Testis (tissue), 3 donors: ENCODE measurements around the gene GRK3. TPM values are rescaled to one million over a fixed set of nuclear protein-coding genes. Genes with fewer than 3 reads are reported as not detected.

Experiments used
- DNase-seq: peaks from one replicate; pipeline ENCODE4 v3.0.0-alpha.2; 2019
- H3K27ac ChIP-seq, 2 donors: fragments of 200-600 bp; sonication (generic); one replicate each; pipeline ENCODE4 v1.5.1; 2019
- H3K27me3 ChIP-seq: fragments of 200-600 bp; sonication (generic); one replicate; pipeline ENCODE4 v1.5.1; 2019
- H3K36me3 ChIP-seq: fragments of 200-600 bp; sonication (generic); one replicate; pipeline ENCODE4 v1.5.1; 2017; ENCODE audit warnings: low read depth; ENCODE audit errors: missing control alignments
- H3K4me1 ChIP-seq: fragments of 200-600 bp; sonication (generic); one replicate; pipeline ENCODE4 v1.5.1; 2019
- H3K4me3 ChIP-seq, 2 donors: fragments of 200-600 bp; sonication (generic); one replicate each; pipeline ENCODE4 v1.5.1; 2017 to 2019
- H3K9me3 ChIP-seq: fragments of 200-600 bp; sonication (generic); one replicate; pipeline ENCODE4 v1.5.1; 2017
- POLR2A ChIP-seq: fragments of 450-650 bp; IDR thresholded peaks from one replicate; pipeline ENCODE4 v1.6.1; 2017; ENCODE audit warnings: antibody characterized with exemption, mild to moderate bottlenecking, moderate library complexity
- WGBS, 2 donors: methylation state at CpG; one replicate each; pipeline ENCODE4 v1.1.5; 2018; 5-methylcytosine and 5-hydroxymethylcytosine counted together
- intact Hi-C: fragments of 100-400 bp; cut with DNase I; formaldehyde crosslinking; loops from one replicate; pipeline ENCODE4 v1.15.1; 2023; ENCODE audit warnings: low total_unique reads
- polyA plus RNA-seq: library from polyadenylated mRNA; stranded (reverse); fragments of 350-450 nt; fragmentation: Illumina TruSeq; extraction: RNeasy Lipid Tissue Mini Kit (QIAGEN cat#74804); gene quantifications from one replicate; pipeline ENCODE4 v1.2.3, GENCODE V29; 2014; ENCODE audit warnings: low read depth, low replicate concordance; ENCODE audit not compliant: insufficient read depth
- total RNA-seq, 2 donors: library from RNA; depleted of rRNA; stranded (reverse); fragments of >200 nt; gene quantifications; one replicate each; pipeline ENCODE4 v1.2.3, GENCODE V29; 2016
- TF ChIP-seq, protein P1 (sequence below), 3 experiments: fragments of 450-650 bp in 2 of 3; fragments of 200-600 bp in 1 of 3; sonication (generic) in 1 of 3; IDR thresholded peaks; one replicate each; pipeline ENCODE4 v1.5.1; 2016 to 2019; ENCODE audit warnings: antibody characterized with exemption in 3 of 3, mild to moderate bottlenecking in 2 of 3, moderate library complexity in 1 of 3

Gene GRK3
- total and polyA plus RNA-seq, 3 donors from 2014 or later: 10.9 to 46.0 (median 12.8) TPM

- Histone ChIP-seq H3K9me3 (no peaks in the 10 kb centered on the region), H3K4me1 (no peaks in the 10 kb centered on the region), H3K27me3 (no peaks in the 10 kb centered on the region), H3K4me3 (no peak overlapping the region), H3K36me3 (no peaks in the 10 kb centered on the region), H3K27ac (no peak overlapping the region)
- TF ChIP-seq POLR2A: no peak
- TF ChIP-seq, protein P1, sequence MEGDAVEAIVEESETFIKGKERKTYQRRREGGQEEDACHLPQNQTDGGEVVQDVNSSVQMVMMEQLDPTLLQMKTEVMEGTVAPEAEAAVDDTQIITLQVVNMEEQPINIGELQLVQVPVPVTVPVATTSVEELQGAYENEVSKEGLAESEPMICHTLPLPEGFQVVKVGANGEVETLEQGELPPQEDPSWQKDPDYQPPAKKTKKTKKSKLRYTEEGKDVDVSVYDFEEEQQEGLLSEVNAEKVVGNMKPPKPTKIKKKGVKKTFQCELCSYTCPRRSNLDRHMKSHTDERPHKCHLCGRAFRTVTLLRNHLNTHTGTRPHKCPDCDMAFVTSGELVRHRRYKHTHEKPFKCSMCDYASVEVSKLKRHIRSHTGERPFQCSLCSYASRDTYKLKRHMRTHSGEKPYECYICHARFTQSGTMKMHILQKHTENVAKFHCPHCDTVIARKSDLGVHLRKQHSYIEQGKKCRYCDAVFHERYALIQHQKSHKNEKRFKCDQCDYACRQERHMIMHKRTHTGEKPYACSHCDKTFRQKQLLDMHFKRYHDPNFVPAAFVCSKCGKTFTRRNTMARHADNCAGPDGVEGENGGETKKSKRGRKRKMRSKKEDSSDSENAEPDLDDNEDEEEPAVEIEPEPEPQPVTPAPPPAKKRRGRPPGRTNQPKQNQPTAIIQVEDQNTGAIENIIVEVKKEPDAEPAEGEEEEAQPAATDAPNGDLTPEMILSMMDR (IDR thresholded peaks at IDR 0.05): no peak
- intact Hi-C loops: no loop called here
- DNase-seq: no peak
- 86% methylated on average over 5 of the region's 5 CpGs for WGBS, 2 donors
Measured at GRCh38 chr22:25672289-25673084, 108.0 kb downstream of the GRK3 start.

DNA sequence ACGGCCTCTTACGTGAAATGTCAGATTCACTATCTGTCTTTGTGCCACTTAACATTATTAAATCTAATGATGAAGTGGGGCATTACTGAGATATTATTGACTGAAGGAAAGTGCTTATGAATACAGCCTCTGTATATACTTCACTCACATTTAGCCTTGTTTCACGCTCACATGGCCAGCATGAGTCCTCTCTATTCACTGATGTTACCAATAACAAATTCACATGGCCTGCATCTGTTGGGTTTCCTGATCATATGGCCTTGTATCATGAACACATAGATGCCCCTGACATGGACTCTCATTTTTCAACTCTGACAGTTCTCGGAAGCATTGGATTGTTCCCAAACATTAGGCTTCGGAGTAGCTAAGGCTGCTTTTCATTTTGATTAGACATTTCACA lies 109.2 kb downstream of the GRK3 start:
- no peaks in the 10 kb centered on the region for H3K27me3 ChIP-seq
- 96% methylated on average over 5 of the region's 5 CpGs for WGBS, 2 donors
- H3K27ac ChIP-seq: no peak overlapping the region
- H3K4me1 ChIP-seq: no peaks in the 10 kb centered on the region
- no peak overlapping the region for H3K4me3 ChIP-seq
- no peak for DNase-seq
- no peaks in the 10 kb centered on the region for H3K9me3 ChIP-seq
- H3K36me3 ChIP-seq: no peaks in the 10 kb centered on the region
- no peak for TF ChIP-seq POLR2A
- TF ChIP-seq, protein P1 (IDR thresholded peaks at IDR 0.05): no peak
- intact Hi-C loops: no loop called here

DNA sequence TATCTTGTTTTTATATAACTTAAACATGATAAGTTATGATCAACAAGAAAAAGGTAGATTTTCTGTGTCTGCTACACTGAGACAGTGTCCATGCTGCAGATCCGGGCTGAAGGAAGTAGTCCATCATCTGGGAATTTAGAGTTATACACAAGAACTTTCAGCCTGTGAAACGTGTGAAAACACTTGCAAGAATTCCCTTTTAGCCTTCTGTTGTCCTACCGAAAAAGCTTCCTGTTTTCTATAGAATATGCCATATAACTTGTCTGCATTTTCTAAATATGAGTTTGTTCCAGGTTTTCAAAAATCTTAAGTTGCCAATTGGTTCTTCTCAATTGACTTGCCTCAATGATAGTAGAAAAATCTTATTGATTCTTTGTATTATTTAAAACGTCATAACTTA lies 113.2 kb downstream of the GRK3 start:
- no peaks in the 10 kb centered on the region for H3K4me1 ChIP-seq
- no peak overlapping the region for H3K27ac ChIP-seq
- no peaks in the 10 kb centered on the region for H3K27me3 ChIP-seq
- no peaks in the 10 kb centered on the region for H3K9me3 ChIP-seq
- no peak overlapping the region for H3K4me3 ChIP-seq
- intact Hi-C loops: no loop called here
- TF ChIP-seq, protein P1 (IDR thresholded peaks at IDR 0.05): no peak
- TF ChIP-seq POLR2A: no peak
- H3K36me3 ChIP-seq: no peaks in the 10 kb centered on the region
- 92 to 93% methylated on average over 4 of the region's 4 CpGs for WGBS, 2 donors
- DNase-seq: no peak

DNA sequence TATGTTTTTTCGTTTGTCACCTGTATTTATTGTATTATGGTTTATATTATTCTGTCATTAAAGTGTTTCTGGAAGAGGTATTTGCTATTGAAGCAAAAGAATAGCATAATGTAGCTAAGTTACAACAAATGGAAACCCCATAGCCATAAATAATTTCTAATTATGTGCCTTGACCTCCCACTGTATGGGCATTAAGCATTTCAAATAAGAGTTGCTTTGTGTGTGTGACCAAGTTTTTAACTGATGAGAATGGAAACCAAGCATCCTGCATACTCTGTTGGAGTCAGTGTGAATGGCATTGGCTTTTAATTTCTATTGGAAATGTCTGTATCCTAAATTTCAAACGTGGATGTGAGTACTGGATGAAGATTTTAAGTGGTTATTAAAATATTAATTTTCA lies 115.6 kb downstream of the GRK3 start:
- Histone ChIP-seq H3K27ac (no peak overlapping the region), H3K36me3 (no peaks in the 10 kb centered on the region), H3K27me3 (no peaks in the 10 kb centered on the region), H3K4me3 (no peak overlapping the region), H3K9me3 (no peaks in the 10 kb centered on the region), H3K4me1 (no peaks in the 10 kb centered on the region)
- 85% methylated on average over 2 of the region's 2 CpGs for WGBS, 2 donors
- intact Hi-C loops: no loop called here
- TF ChIP-seq, protein P1 (IDR thresholded peaks at IDR 0.05): no peak
- no peak for TF ChIP-seq POLR2A
- no peak for DNase-seq

DNA sequence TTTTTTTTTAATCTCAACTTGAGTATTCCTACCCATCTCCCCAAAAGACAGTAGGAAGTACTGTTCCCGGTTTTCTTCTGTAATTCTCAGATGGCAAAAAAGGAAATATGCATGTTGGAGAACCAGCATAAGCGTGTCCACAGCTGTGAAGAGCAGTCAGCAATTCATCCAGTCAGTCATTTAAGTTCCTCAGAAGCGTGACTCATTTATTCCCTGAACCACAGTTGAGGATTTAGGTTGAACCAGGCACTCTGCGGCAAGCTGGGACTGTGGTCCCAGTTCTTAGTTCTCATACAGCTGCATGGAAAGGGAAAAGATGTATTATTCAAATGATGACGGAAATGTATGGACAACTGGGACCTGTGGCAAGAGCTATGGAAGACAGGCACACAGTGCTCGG lies 116.5 kb downstream of the GRK3 start:
- no peak overlapping the region for H3K27ac ChIP-seq
- TF ChIP-seq, protein P1 (IDR thresholded peaks at IDR 0.05): no peak
- no peak for TF ChIP-seq POLR2A
- no peaks in the 10 kb centered on the region for H3K4me1 ChIP-seq
- no peak overlapping the region for H3K4me3 ChIP-seq
- H3K9me3 ChIP-seq: no peaks in the 10 kb centered on the region
- 88 to 96% methylated on average over 6 of the region's 6 CpGs for WGBS, 2 donors
- no peaks in the 10 kb centered on the region for H3K36me3 ChIP-seq
- intact Hi-C loops: no loop called here
- no peaks in the 10 kb centered on the region for H3K27me3 ChIP-seq
- DNase-seq: no peak
